HTR-8/SVneo (cell line): ENCODE results near the gene SMARCD2.
"Not testable (repeated sequence)": the region's sequence is repeated elsewhere in the genome, so short reads cannot be mapped to it uniquely, and the experiment has no call there.

Experiments
- DNase-seq: peaks from one replicate; pipeline ENCODE4 v3.0.0; 2011; ENCODE audit warnings: low spot score, mixed read lengths; ENCODE audit not compliant: insufficient read length
- FAIRE-seq: peaks from 2 replicates; lab custom pipeline; 2011; peaks lifted over from hg19 to GRCh38; lab: Jason Lieb, UNC

The SMARCD2 gene

GRCh38 chr17:63817736-63818385 lies 24.6 kb downstream of the SMARCD2 start:
- FAIRE-seq: peak; percentile 31
- no peak for DNase-seq

- no peak for DNase-seq
Measured at GRCh38 chr17:63816669-63817068, 25.8 kb downstream of the SMARCD2 start.

GRCh38 chr17:63816123-63816522 lies 26.4 kb downstream of the SMARCD2 start:
- no peak for FAIRE-seq
- DNase-seq: no peak

More at GRCh38 chr17:63816669-63817068, 25.8 kb downstream of the SMARCD2 start:
- no peak for FAIRE-seq

GRCh38 chr17:63809970-63810369 lies 32.5 kb downstream of the SMARCD2 start:
- no peak for DNase-seq
- FAIRE-seq: no peak

GRCh38 chr17:63805591-63805990 lies 36.9 kb downstream of the SMARCD2 start:
- FAIRE-seq (no peak), DNase-seq (no peak)

GRCh38 chr17:63804328-63804727 lies 38.2 kb downstream of the SMARCD2 start:
- FAIRE-seq: no peak
- no peak for DNase-seq

- DNase-seq (no peak), FAIRE-seq (no peak)
Measured at GRCh38 chr17:63800783-63801182, 41.7 kb downstream of the SMARCD2 start.

GRCh38 chr17:63798572-63799106 lies 43.8 kb downstream of the SMARCD2 start:
- no peak for FAIRE-seq

GRCh38 chr17:63796375-63796774 lies 46.1 kb downstream of the SMARCD2 start:
- DNase-seq, FAIRE-seq: not testable (repeated sequence)

More at GRCh38 chr17:63798572-63799106, 43.8 kb downstream of the SMARCD2 start:
- DNase-seq: no peak

GRCh38 chr17:63792055-63792729 lies 50.3 kb downstream of the SMARCD2 start:
- no peak for DNase-seq
- no peak for FAIRE-seq

- no peak for FAIRE-seq
- DNase-seq: no peak
Measured at GRCh38 chr17:63790057-63790456, 52.4 kb downstream of the SMARCD2 start.

- DNase-seq (no peak), FAIRE-seq (no peak)
Measured at GRCh38 chr17:63786971-63787711, 55.3 kb downstream of the SMARCD2 start.

GRCh38 chr17:63786117-63786516 lies 56.4 kb downstream of the SMARCD2 start:
- FAIRE-seq (no peak), DNase-seq (no peak)

GRCh38 chr17:63785556-63785955 lies 56.9 kb downstream of the SMARCD2 start:
- FAIRE-seq (no peak), DNase-seq (no peak)

- no peak for DNase-seq
- no peak for FAIRE-seq
Measured at GRCh38 chr17:63783522-63783921, 59.0 kb downstream of the SMARCD2 start.
